A549 (cell line): ENCODE data around the gene UTS2B.

Source experiments
- CHD2 ChIP-seq: fragments of 150-350 bp; IDR thresholded peaks from 2 replicates; pipeline ENCODE4 v1.6.1; 2014; ENCODE audit warnings: low read length; ENCODE audit not compliant: partially characterized antibody
- ESRRA ChIP-seq: fragments of 150-350 bp; IDR thresholded peaks from 2 replicates; pipeline ENCODE4 v1.6.1; 2014; ENCODE audit warnings: mild to moderate bottlenecking, low read length, borderline replicate concordance
- FOSL2 ChIP-seq, 2 experiments: fragments of 450-650 bp in 1 of 2; fragments of >200 bp in 1 of 2; sonication (Bioruptor Twin) in 1 of 2; formaldehyde crosslinking; IDR thresholded peaks; 2 replicates each; pipeline versions ENCODE4 v1.5.0 to v1.6.1; 2016 to 2020; ENCODE audit warnings: mild to moderate bottlenecking in 1 of 2, moderate library complexity in 1 of 2
- GATA3 ChIP-seq: IDR thresholded peaks from 2 replicates; pipeline ENCODE4 v1.6.1; 2012; ENCODE audit warnings: borderline replicate concordance
- KDM1A ChIP-seq: fragments of 200-600 bp; sonication (generic); IDR thresholded peaks from 2 replicates; pipeline ENCODE4 v1.6.1; 2016; ENCODE audit warnings: low read depth, mild to moderate bottlenecking
- POLR2A ChIP-seq: IDR thresholded peaks from 2 replicates; pipeline ENCODE4 v1.6.1; 2012; ENCODE audit warnings: mild to moderate bottlenecking, low read length
- POLR2AphosphoS2 ChIP-seq: conservative IDR thresholded peaks from 2 replicates; pipeline ENCODE4 v1.6.1; 2012; ENCODE audit warnings: low read length, improper control_type of control experiment, inconsistent platforms
- ZC3H11A ChIP-seq: fragments of 450-650 bp; IDR thresholded peaks from 2 replicates; pipeline ENCODE4 v1.6.1; 2014; ENCODE audit warnings: antibody characterized with exemption, mild to moderate bottlenecking
- TF ChIP-seq, protein P1 (sequence below): fragments of >200 bp; sonication (Bioruptor Twin); formaldehyde crosslinking; IDR thresholded peaks from 3 replicates; pipeline ENCODE4 v1.5.1; 2016
- TF ChIP-seq, protein P2 (sequence below): fragments of >200 bp; sonication (Bioruptor Twin); formaldehyde crosslinking; IDR thresholded peaks from 3 replicates; pipeline ENCODE4 v1.6.1; 2016
- TF ChIP-seq, protein P3 (sequence below): IDR thresholded peaks from 2 replicates; pipeline ENCODE4 v1.6.1; 2012

DNA sequence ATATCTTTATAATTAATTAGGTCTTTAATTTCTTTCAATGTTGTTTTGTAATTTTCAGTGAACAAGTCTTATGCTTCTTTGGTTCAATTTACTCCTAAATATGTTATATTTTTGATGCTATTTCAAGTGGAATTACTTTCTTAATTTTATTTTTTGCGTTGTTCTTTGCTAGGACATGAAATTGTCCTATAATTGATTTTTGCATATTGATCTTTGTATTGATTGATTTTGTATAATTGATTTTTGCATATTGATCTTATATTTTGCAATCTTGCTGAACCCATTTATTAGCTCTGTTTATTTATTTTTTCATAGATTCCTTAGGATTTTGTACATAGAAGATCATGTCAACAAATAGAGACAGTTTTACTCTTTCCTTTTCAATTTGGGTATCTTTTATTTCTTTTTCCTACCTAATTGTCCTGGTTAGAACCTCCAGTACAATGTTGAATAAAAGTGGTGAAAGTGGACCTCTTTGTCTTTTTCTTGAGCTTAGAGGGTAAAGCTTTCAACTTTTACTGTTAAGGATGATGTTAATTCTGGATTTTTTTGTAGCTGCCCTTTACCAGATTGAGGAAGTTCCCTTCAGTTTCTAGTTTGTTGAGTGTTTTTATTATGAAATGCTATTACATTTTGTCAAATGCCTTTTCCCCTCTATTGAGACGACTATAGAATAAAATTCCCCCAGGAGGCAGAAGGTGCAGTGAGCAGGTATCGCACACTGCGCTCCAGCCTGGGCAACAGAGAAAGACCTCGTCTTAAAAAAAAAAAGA lies 37.9 kb downstream of the UTS2B start:
- TF ChIP-seq CHD2 (no peak), ESRRA (no peak), POLR2AphosphoS2 (no peak), ZC3H11A (no peak), FOSL2 (IDR thresholded peaks at IDR 0.05) (no peak), FOSL2 (CRISPR knock-in tag; IDR thresholded peaks at IDR 0.05) (no peak), GATA3 (no peak), POLR2A (no peak), KDM1A (no peak)
- TF ChIP-seq, protein P1, sequence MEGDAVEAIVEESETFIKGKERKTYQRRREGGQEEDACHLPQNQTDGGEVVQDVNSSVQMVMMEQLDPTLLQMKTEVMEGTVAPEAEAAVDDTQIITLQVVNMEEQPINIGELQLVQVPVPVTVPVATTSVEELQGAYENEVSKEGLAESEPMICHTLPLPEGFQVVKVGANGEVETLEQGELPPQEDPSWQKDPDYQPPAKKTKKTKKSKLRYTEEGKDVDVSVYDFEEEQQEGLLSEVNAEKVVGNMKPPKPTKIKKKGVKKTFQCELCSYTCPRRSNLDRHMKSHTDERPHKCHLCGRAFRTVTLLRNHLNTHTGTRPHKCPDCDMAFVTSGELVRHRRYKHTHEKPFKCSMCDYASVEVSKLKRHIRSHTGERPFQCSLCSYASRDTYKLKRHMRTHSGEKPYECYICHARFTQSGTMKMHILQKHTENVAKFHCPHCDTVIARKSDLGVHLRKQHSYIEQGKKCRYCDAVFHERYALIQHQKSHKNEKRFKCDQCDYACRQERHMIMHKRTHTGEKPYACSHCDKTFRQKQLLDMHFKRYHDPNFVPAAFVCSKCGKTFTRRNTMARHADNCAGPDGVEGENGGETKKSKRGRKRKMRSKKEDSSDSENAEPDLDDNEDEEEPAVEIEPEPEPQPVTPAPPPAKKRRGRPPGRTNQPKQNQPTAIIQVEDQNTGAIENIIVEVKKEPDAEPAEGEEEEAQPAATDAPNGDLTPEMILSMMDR: no peak
- TF ChIP-seq, protein P2, sequence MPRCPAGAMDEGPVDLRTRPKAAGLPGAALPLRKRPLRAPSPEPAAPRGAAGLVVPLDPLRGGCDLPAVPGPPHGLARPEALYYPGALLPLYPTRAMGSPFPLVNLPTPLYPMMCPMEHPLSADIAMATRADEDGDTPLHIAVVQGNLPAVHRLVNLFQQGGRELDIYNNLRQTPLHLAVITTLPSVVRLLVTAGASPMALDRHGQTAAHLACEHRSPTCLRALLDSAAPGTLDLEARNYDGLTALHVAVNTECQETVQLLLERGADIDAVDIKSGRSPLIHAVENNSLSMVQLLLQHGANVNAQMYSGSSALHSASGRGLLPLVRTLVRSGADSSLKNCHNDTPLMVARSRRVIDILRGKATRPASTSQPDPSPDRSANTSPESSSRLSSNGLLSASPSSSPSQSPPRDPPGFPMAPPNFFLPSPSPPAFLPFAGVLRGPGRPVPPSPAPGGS: no peak
- TF ChIP-seq, protein P3, sequence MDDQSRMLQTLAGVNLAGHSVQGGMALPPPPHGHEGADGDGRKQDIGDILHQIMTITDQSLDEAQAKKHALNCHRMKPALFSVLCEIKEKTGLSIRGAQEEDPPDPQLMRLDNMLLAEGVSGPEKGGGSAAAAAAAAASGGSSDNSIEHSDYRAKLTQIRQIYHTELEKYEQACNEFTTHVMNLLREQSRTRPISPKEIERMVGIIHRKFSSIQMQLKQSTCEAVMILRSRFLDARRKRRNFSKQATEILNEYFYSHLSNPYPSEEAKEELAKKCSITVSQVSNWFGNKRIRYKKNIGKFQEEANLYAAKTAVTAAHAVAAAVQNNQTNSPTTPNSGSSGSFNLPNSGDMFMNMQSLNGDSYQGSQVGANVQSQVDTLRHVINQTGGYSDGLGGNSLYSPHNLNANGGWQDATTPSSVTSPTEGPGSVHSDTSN: no peak
